Right lobe of liver (tissue), 6 donors: ENCODE data around the gene S1PR5. TPM values are rescaled to one million over a fixed set of nuclear protein-coding genes. Genes with fewer than 3 reads are reported as not detected.
A peak's percentile ranks its signal among the peaks of the same experiment; 100 is the strongest.

ENCODE experiments used
- ATAC-seq, 4 donors: fragments of 200-7000 bp; cut with Tn5 transposase; one replicate each; pipeline ENCODE4 v1.9.1; 2020; ENCODE audit warnings: mild to moderate bottlenecking in 4 of 4, moderate library complexity in 4 of 4
- DNase-seq, 3 donors: peaks; one replicate each; pipeline ENCODE4 v3.0.0-alpha.2; 2020
- H3K27ac ChIP-seq, 3 donors: fragments of 200-600 bp; one replicate each; pipeline ENCODE4 v1.8.0; 2022
- H3K27me3 ChIP-seq, 2 donors: fragments of 200-600 bp; one replicate each; pipeline ENCODE4 v1.8.0; 2022
- H3K36me3 ChIP-seq, 4 donors: fragments of 200-600 bp; sonication (generic) in 1 of 4; one replicate each; pipeline versions ENCODE4 v1.5.1 to v1.8.0; 2017 to 2022; ENCODE audit warnings: control low read depth in 1 of 4
- H3K4me1 ChIP-seq, 4 donors: fragments of 200-600 bp; sonication (generic) in 1 of 4; one replicate each; pipeline versions ENCODE4 v1.5.1 to v1.8.0; 2017 to 2022; ENCODE audit warnings: control low read depth in 1 of 4
- H3K4me3 ChIP-seq, 3 donors: fragments of 200-600 bp; one replicate each; pipeline ENCODE4 v1.8.0; 2022
- H3K9me3 ChIP-seq, 4 donors: fragments of 200-600 bp; sonication (generic) in 1 of 4; one replicate each; pipeline versions ENCODE4 v1.5.1 to v1.8.0; 2017 to 2022; ENCODE audit warnings: control low read depth in 1 of 4
- CTCF ChIP-seq, 4 donors: fragments of 200-600 bp in 3 of 4; fragments of 450-650 bp in 1 of 4; IDR thresholded peaks; one replicate each; pipeline versions ENCODE4 v1.5.1 to v1.8.0; 2016 to 2022; ENCODE audit warnings: antibody characterized with exemption in 4 of 4, mild to moderate bottlenecking in 2 of 4
- POLR2A ChIP-seq: fragments of 450-650 bp; IDR thresholded peaks from one replicate; pipeline ENCODE4 v1.6.1; 2017; ENCODE audit warnings: antibody characterized with exemption, mild to moderate bottlenecking
- WGBS: methylation state at CpG from one replicate; pipeline ENCODE4 v1.1.6; 2018; ENCODE audit warnings: low coverage, low lambda C conversion rate; ENCODE audit not compliant: insufficient coverage; ENCODE audit errors: missing lambda C conversion rate; 5-methylcytosine and 5-hydroxymethylcytosine counted together
- intact Hi-C, 2 donors: fragments of 100-400 bp; cut with DNase I; formaldehyde crosslinking; loops; one replicate each; pipeline versions ENCODE4 v1.11.2 to v1.14.1; 2022
- total RNA-seq, 6 experiments: library from RNA; depleted of rRNA in 2 of 6; stranded (reverse); fragments of >200 nt in 2 of 6; fragmentation: NEBNext Ultra II Directional in 3 of 6; extraction: Animal tissue kit (Norgen Biotek cat#: 25700) in 3 of 6; gene quantifications; one replicate each; pipeline versions ENCODE4 v1.1.0 to v1.2.4, GENCODE V29; 2016 to 2023
- donor health status: DM: no; HTN: yes; CAD: no.
- donor health status: DM: no; HTN: no; CAD: no.
- donor health status: DM: no; HTN: no; CAD: no.
- donor health status: DM: no; HTN: yes; CAD: no.
- donor health status: DM: no; HTN: yes; CAD: no.

S1PR5 gene
- total RNA-seq, 6 experiments from 2014 or later: 0.20 to 0.43 (median 0.35) TPM; not detected in 1

- peak in 1 of 4 donors; percentile 29 for ATAC-seq
- TF ChIP-seq POLR2A (no peak), CTCF (IDR thresholded peaks at IDR 0.05) (no peak)
- Histone ChIP-seq H3K27me3 (peaks cover 0 to 21% of the 10 kb centered on the region in 2 donors), H3K9me3 (no peaks in the 10 kb centered on the region), H3K4me3 (no peak overlapping the region), H3K27ac (no peak overlapping the region), H3K4me1 (peaks cover 0 to 6% (median 0%) of the 10 kb centered on the region in 4 donors), H3K36me3 (no peaks in the 10 kb centered on the region)
- WGBS: 87% methylated on average over 2 of the region's 5 CpGs
- DNase-seq: no peak
- intact Hi-C loops: no loop called here
These were observed 1.2 kb downstream of the S1PR5 start for GRCh38 chr19:10516064-10516385.

- Histone ChIP-seq H3K4me1 (peaks cover 0 to 6% (median 0%) of the 10 kb centered on the region in 4 donors), H3K27ac (no peak overlapping the region), H3K27me3 (peaks cover 0 to 21% of the 10 kb centered on the region in 2 donors), H3K9me3 (no peaks in the 10 kb centered on the region), H3K36me3 (no peaks in the 10 kb centered on the region), H3K4me3 (no peak overlapping the region)
- TF ChIP-seq CTCF (IDR thresholded peaks at IDR 0.05) (no peak), POLR2A (no peak)
- DNase-seq: no peak
- intact Hi-C loops: no loop called here
- WGBS: 14% methylated on average over 20 of the region's 107 CpGs
- no peak for ATAC-seq
These were observed 2.8 kb downstream of the S1PR5 start for GRCh38 chr19:10514211-10515145.

- WGBS: 79% methylated on average over 7 of the region's 7 CpGs
- H3K4me3 ChIP-seq: no peak overlapping the region
- TF ChIP-seq CTCF (IDR thresholded peaks at IDR 0.05): no peak
- TF ChIP-seq POLR2A: no peak
- H3K27ac ChIP-seq: no peak overlapping the region
- intact Hi-C loops: no loop called here
- H3K9me3 ChIP-seq: no peaks in the 10 kb centered on the region
- H3K36me3 ChIP-seq: no peaks in the 10 kb centered on the region
- peaks cover 0 to 6% (median 0%) of the 10 kb centered on the region in 4 donors for H3K4me1 ChIP-seq
- no peak for ATAC-seq
- no peak for DNase-seq
- peaks cover 0 to 21% of the 10 kb centered on the region in 2 donors for H3K27me3 ChIP-seq
These were observed 4.0 kb downstream of the S1PR5 start for GRCh38 chr19:10513223-10513622.

GRCh38 chr19:10510301-10510802, 6.9 kb downstream of the S1PR5 start:
- intact Hi-C loops: no loop called here
- peak in 1 of 4 donors; percentile 34 for ATAC-seq
- TF ChIP-seq CTCF (IDR thresholded peaks at IDR 0.05) (peak; percentile 38 to 62 (median 46)), POLR2A (no peak)
- Histone ChIP-seq H3K36me3 (no peaks in the 10 kb centered on the region), H3K27ac (no peak overlapping the region), H3K9me3 (no peaks in the 10 kb centered on the region), H3K4me3 (no peak overlapping the region), H3K4me1 (no peaks in the 10 kb centered on the region), H3K27me3 (peaks cover 0 to 21% of the 10 kb centered on the region in 2 donors)
- DNase-seq: no peak
- 10% methylated on average over 6 of the region's 15 CpGs for WGBS
